Gastrocnemius medialis (tissue), 4 donors: ENCODE data around the gene DCBLD2. TPM values are rescaled to one million over a fixed set of nuclear protein-coding genes. Genes with fewer than 3 reads are reported as not detected.
A peak's percentile ranks its signal among the peaks of the same experiment; 100 is the strongest.

Source experiments
- ATAC-seq, 2 donors: fragments of 150-250 bp; one replicate each; pipeline ENCODE4 v1.9.1; 2016
- DNase-seq, 2 donors: peaks; one replicate each; pipeline ENCODE4 v3.0.0-alpha.2; 2019
- H3K27ac ChIP-seq, 4 donors: fragments of 200-600 bp; sonication (generic); 1 replicate in 1 of 4; 2 replicates in 3 of 4; pipeline ENCODE4 v1.5.1; 2016 to 2018; ENCODE audit warnings: mild to moderate bottlenecking in 2 of 4, moderate library complexity in 1 of 4
- H3K27me3 ChIP-seq, 3 donors: fragments of 200-600 bp; sonication (generic) in 2 of 3; 1 replicate in 1 of 3; 2 replicates in 2 of 3; pipeline versions ENCODE4 v1.5.1 to v1.6.0; 2016 to 2019; ENCODE audit warnings: mild to moderate bottlenecking in 1 of 3, moderate library complexity in 1 of 3
- H3K36me3 ChIP-seq, 2 donors: fragments of 200-600 bp; sonication (generic) in 1 of 2; one replicate each; pipeline ENCODE4 v1.5.1; 2017 to 2018
- H3K4me1 ChIP-seq, 2 donors: fragments of 200-600 bp; sonication (generic) in 1 of 2; one replicate each; pipeline ENCODE4 v1.5.1; 2016 to 2017; ENCODE audit warnings: mild to moderate bottlenecking in 2 of 2
- H3K4me3 ChIP-seq, 4 donors: fragments of 200-600 bp; sonication (generic) in 3 of 4; 1 replicate in 1 of 4; 2 replicates in 3 of 4; pipeline ENCODE4 v1.5.1; 2016 to 2019; ENCODE audit warnings: mild to moderate bottlenecking in 2 of 4
- H3K9me3 ChIP-seq, 3 donors: fragments of 200-600 bp; sonication (generic) in 2 of 3; 1 replicate in 1 of 3; 2 replicates in 2 of 3; pipeline ENCODE4 v1.5.1; 2016 to 2019
- POLR2A ChIP-seq, 2 donors: fragments of 450-650 bp; IDR thresholded peaks; one replicate each; pipeline ENCODE4 v1.6.1; 2017; ENCODE audit warnings: antibody characterized with exemption in 2 of 2, mild to moderate bottlenecking in 2 of 2, moderate library complexity in 2 of 2
- in situ Hi-C, 4 donors: fragments of 200-750 bp; cut with MboI; loops; one replicate each; pipeline versions ENCODE4 v1.15.0 to v1.8.0; 2017; ENCODE audit warnings: low sequenced_read_pairs in 4 of 4
- intact Hi-C: fragments of 100-400 bp; cut with DNase I; formaldehyde crosslinking; loops from one replicate; pipeline ENCODE4 v1.15.1; 2023; ENCODE audit warnings: low total_unique reads
- total RNA-seq, 4 donors: library from RNA; depleted of rRNA; stranded (reverse); fragments of >200 nt; gene quantifications; one replicate each; pipeline versions ENCODE4 v1.1.0 to v1.2.3, GENCODE V29; 2016
- TF ChIP-seq, protein P1 (sequence below), 5 experiments: fragments of 450-650 bp in 3 of 5; fragments of 200-600 bp in 2 of 5; sonication (generic) in 2 of 5; IDR thresholded peaks in 4 of 5; conservative IDR thresholded peaks in 1 of 5; 1 replicate in 4 of 5; 2 replicates in 1 of 5; pipeline ENCODE4 v1.5.1; 2016 to 2019; ENCODE audit warnings: antibody characterized with exemption in 5 of 5, mild to moderate bottlenecking in 3 of 5, moderate library complexity in 3 of 5

Gene DCBLD2
- total RNA-seq, 4 donors from 2014 or later, result 5.6 to 9.0 (median 6.7) TPM

DNA sequence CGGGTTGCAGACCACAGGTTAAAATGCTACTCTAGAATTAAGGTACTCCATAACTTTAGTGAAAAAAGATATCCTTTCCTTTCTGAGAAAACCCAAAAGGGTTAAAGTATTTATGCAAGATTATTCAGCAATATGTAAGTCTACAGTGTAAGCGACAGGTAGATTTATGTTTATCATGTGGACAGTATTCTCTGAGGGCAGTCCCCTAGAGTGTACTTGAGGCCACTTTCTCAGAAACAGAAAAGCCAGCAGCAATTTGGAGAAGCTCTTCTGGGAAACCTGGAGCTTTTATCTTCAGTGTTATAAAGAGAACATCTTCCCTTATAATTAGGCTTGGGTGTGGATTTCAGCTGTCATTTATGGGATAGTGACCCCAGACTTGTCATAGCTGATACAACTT is 129.5 kb downstream of the DCBLD2 start:
- Histone ChIP-seq H3K27me3 (no peaks in the 10 kb centered on the region), H3K36me3 (no peaks in the 10 kb centered on the region), H3K27ac (no peak overlapping the region), H3K9me3 (no peaks in the 10 kb centered on the region), H3K4me1 (peaks cover 23 to 25% of the 10 kb centered on the region in 2 donors), H3K4me3 (no peak overlapping the region)
- ATAC-seq, result no peak
- DNase-seq, result no peak
- TF ChIP-seq, protein P1, sequence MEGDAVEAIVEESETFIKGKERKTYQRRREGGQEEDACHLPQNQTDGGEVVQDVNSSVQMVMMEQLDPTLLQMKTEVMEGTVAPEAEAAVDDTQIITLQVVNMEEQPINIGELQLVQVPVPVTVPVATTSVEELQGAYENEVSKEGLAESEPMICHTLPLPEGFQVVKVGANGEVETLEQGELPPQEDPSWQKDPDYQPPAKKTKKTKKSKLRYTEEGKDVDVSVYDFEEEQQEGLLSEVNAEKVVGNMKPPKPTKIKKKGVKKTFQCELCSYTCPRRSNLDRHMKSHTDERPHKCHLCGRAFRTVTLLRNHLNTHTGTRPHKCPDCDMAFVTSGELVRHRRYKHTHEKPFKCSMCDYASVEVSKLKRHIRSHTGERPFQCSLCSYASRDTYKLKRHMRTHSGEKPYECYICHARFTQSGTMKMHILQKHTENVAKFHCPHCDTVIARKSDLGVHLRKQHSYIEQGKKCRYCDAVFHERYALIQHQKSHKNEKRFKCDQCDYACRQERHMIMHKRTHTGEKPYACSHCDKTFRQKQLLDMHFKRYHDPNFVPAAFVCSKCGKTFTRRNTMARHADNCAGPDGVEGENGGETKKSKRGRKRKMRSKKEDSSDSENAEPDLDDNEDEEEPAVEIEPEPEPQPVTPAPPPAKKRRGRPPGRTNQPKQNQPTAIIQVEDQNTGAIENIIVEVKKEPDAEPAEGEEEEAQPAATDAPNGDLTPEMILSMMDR (IDR thresholded peaks at IDR 0.05 in 4 of 5, conservative IDR thresholded peaks at IDR 0.05 in 1 of 5), result no peak
- no peak for TF ChIP-seq POLR2A (IDR thresholded peaks at IDR 0.05)
- in situ Hi-C loops (no loop called here), intact Hi-C loops (no loop called here)

DNA sequence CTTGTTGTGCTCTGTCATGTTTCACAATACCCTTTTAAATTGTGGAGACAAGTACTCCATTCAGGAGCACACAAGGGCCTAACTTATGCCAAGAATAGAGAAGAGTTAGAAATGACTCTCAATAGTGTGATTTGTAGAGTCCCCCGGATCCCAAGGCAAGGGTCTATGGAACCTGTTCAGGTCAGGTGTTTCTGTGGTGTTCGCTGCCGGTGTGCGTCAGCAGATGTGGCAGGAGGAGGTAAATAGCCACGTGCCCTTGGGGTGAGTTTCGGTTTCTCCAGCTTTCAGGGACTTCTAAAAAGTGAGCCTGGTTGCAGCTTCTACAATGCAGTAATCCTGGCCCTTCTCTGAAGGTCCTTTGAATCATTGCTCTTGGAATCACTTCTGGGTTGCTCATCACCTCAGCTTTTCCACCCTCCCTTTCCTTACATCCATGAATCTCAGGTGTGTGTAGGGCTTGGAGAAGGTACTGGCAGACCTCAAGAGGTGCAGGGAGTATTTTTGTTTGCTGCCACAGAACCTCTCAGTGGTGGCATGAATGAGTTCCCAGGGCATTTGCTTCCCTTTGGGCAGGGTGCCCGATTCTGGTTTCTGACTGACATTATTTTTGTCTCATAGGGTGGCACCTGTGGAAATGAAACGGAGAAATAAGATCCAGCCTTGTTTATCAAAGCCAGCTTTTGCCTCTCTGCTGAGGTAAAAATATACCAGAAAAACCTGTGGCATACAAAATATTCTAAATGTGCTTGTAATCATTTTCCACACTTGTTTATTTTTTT is 131.0 kb downstream of the DCBLD2 start:
- ATAC-seq (peak; percentile 74 to 84), DNase-seq (peak; percentile 47 to 61)
- TF ChIP-seq, protein P1 (IDR thresholded peaks at IDR 0.05 in 4 of 5, conservative IDR thresholded peaks at IDR 0.05 in 1 of 5), result no peak
- TF ChIP-seq POLR2A (IDR thresholded peaks at IDR 0.05), result no peak
- in situ Hi-C loops (no loop called here), intact Hi-C loops (no loop called here)
- Histone ChIP-seq H3K9me3 (no peaks in the 10 kb centered on the region), H3K27me3 (no peaks in the 10 kb centered on the region), H3K4me1 (peaks cover 31 to 38% of the 10 kb centered on the region in 2 donors), H3K4me3 (no peak overlapping the region), H3K36me3 (no peaks in the 10 kb centered on the region), H3K27ac (peak overlapping the region in 3 of 4 donors; percentile 53 to 66 (median 65))

DNA sequence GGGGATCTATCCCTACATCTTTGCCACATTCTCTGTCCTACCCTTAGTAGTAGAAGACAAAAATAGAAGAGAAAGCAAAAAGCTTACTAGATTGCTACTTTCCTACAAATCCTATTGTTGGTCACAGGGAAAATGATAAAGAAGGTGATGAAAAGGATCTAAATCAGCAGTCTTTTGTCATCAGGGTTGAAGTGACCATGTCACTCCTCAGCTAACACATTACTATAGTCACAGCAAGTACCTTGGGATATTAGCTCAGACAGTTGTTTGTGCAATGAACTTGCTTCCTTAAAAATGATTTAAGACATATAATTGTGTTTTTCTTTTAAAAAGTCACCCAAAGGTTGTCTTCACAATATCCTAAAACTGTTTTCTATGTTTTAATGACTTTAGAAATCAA is 132.0 kb downstream of the DCBLD2 start:
- DNase-seq (no peak), ATAC-seq (no peak)
- intact Hi-C loops (no loop called here), in situ Hi-C loops (no loop called here)
- Histone ChIP-seq H3K9me3 (no peaks in the 10 kb centered on the region), H3K27ac (peak overlapping the region in 1 of 4 donors; percentile 65), H3K4me3 (no peak overlapping the region), H3K4me1 (peaks cover 34 to 48% of the 10 kb centered on the region in 2 donors), H3K27me3 (no peaks in the 10 kb centered on the region), H3K36me3 (no peaks in the 10 kb centered on the region)
- TF ChIP-seq, protein P1 (IDR thresholded peaks at IDR 0.05 in 4 of 5, conservative IDR thresholded peaks at IDR 0.05 in 1 of 5), result no peak
- no peak for TF ChIP-seq POLR2A (IDR thresholded peaks at IDR 0.05)

DNA sequence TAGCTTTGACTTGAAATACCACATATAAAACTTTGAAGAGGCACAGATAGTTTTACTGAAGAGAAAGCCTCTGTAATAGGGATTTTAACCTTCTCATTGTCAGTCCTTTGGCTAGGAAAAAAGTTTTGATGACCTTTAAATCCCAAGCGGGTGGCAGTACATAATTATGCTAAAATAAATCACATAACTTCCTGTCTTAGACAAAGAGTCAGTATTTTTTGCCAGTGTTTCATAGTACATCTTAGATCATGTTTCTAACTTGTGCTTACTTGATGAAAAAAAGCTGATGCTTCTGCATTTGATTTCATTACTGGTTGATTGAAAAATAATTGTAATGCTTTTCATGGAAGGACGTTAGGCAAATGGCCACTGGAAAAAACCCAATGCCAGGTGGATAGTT is 132.5 kb downstream of the DCBLD2 start:
- Histone ChIP-seq H3K27me3 (no peaks in the 10 kb centered on the region), H3K4me3 (no peak overlapping the region), H3K4me1 (peaks cover 34 to 50% of the 10 kb centered on the region in 2 donors), H3K9me3 (no peaks in the 10 kb centered on the region), H3K27ac (peak overlapping the region in 1 of 4 donors; percentile 65), H3K36me3 (no peaks in the 10 kb centered on the region)
- intact Hi-C loops, result no loop called here
- DNase-seq (no peak), ATAC-seq (no peak)
- in situ Hi-C loops, result no loop called here
- TF ChIP-seq, protein P1 (IDR thresholded peaks at IDR 0.05 in 4 of 5, conservative IDR thresholded peaks at IDR 0.05 in 1 of 5), result no peak
- TF ChIP-seq POLR2A (IDR thresholded peaks at IDR 0.05), result no peak
